Suprapubic skin (tissue), 4 donors: ENCODE results near the gene RPRD1B.

Source experiments
- EP300 ChIP-seq: sonication (generic); formaldehyde crosslinking; IDR thresholded peaks from one replicate; pipeline ENCODE4 v1.6.1; 2017; ENCODE audit warnings: antibody characterized with exemption
- POLR2A ChIP-seq, 2 donors: fragments of 450-650 bp; IDR thresholded peaks; one replicate each; pipeline ENCODE4 v1.6.1; 2017; ENCODE audit warnings: antibody characterized with exemption in 2 of 2, mild to moderate bottlenecking in 2 of 2, moderate library complexity in 2 of 2
- POLR2AphosphoS5 ChIP-seq, 3 donors: sonication (generic); formaldehyde crosslinking; IDR thresholded peaks; one replicate each; pipeline ENCODE4 v1.6.1; 2017; ENCODE audit warnings: antibody characterized with exemption in 3 of 3
- TF ChIP-seq, protein P1 (sequence below), 2 donors: fragments of 200-600 bp in 1 of 2; fragments of 450-650 bp in 1 of 2; sonication (generic) in 1 of 2; IDR thresholded peaks; one replicate each; pipeline ENCODE4 v1.5.1; 2016 to 2019; ENCODE audit warnings: antibody characterized with exemption in 2 of 2, mild to moderate bottlenecking in 1 of 2, moderate library complexity in 1 of 2

DNA sequence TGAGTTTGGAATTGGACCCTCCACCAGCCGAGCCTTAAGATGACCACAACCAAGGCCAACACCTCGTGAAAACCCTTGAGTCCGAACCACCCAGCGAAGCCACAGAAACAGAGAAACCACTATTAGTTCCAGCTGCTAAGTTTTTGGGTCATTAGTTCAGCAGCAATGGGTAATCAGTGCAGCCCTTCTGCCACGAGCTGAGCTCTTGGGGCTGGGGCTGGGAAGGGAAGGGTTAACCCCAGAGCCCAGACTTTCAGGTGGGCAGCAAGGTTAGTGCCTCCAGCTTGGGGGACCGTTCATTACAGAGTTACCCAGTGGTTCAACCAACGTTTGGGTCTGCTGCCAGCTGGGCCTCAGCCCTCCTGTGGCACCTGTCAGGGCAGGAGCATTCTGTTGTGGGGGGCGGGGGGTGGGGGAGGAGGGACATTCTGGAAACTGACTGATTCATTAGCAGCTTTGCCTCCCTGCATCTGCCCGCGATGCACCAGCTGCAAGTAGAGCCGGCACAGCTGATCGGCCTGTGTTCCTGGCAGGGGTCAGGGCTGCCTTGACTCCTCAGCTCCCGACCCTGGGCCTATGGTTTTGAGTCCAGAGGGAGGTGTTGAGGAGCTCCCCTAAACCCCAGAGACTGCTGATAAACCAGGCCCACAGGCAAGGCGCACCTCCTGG, 78.8 kb downstream of the RPRD1B start:
- TF ChIP-seq, protein P1, sequence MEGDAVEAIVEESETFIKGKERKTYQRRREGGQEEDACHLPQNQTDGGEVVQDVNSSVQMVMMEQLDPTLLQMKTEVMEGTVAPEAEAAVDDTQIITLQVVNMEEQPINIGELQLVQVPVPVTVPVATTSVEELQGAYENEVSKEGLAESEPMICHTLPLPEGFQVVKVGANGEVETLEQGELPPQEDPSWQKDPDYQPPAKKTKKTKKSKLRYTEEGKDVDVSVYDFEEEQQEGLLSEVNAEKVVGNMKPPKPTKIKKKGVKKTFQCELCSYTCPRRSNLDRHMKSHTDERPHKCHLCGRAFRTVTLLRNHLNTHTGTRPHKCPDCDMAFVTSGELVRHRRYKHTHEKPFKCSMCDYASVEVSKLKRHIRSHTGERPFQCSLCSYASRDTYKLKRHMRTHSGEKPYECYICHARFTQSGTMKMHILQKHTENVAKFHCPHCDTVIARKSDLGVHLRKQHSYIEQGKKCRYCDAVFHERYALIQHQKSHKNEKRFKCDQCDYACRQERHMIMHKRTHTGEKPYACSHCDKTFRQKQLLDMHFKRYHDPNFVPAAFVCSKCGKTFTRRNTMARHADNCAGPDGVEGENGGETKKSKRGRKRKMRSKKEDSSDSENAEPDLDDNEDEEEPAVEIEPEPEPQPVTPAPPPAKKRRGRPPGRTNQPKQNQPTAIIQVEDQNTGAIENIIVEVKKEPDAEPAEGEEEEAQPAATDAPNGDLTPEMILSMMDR (IDR thresholded peaks at IDR 0.05): no peak
- TF ChIP-seq POLR2A (IDR thresholded peaks at IDR 0.05) (no peak), EP300 (no peak), POLR2AphosphoS5 (IDR thresholded peaks at IDR 0.05) (no peak)
